Measurements from ENCODE around the gene SETD5. TPM values are rescaled to one million over a fixed set of nuclear protein-coding genes. Genes with fewer than 3 reads are reported as not detected.
A peak's percentile ranks its signal among the peaks of the same experiment; 100 is the strongest.

The SETD5 gene
- polyA plus RNA-seq, 2 of the 4 experiments (the other 2 are of a cell fraction), result 41.7 to 92.3 TPM

- ATAC-seq, result peak; percentile 72 to 88
- peak overlapping the region; percentile 94 for H3K4me2 ChIP-seq
- 2% methylated on average over 32 of the region's 71 CpGs for WGBS (ENCODE audit: missing lambda C conversion rate)
- peak overlapping the region; percentile 99 to 100 for H3K27ac ChIP-seq
- ChIA-PET POLR2A (interaction anchor here (0.5 to 4.5 kb wide), 28 partner anchors 8 to 656 kb away, joined by 3 to 62 read pairs (median 4); partner anchors contain the start of gene THUMPD3), CTCF (interaction anchor here (0.9 to 1.7 kb wide), 2 partner anchors 28 to 43 kb away, joined by 4 to 5 read pairs; no protein-coding TSS in a partner anchor)
- FAIRE-seq, result no peak
- H3K4me3 ChIP-seq, result peak overlapping the region; percentile 84
- H3K4me1 ChIP-seq, result peaks cover 56% of the 10 kb centered on the region
- DNase-seq (ENCODE audit: low read depth in 1 of 2, low spot score in 1 of 2), result peak; percentile 88 to 99
- no peaks in the 10 kb centered on the region for H3K9me3 ChIP-seq
- TF ChIP-seq GATA3 (IDR thresholded peaks at IDR 0.05; ENCODE audit: borderline replicate concordance) (peak; percentile 53; the same call in 1 of the 2 replicates), ESRRA (IDR thresholded peaks at IDR 0.05; ENCODE audit: borderline replicate concordance, low read length) (no peak), FOXS1 (CRISPR knock-in tag; IDR thresholded peaks at IDR 0.05) (no peak; the same call in 1 of the 2 replicates), CHD4 (IDR thresholded peaks at IDR 0.05; ENCODE audit: borderline replicate concordance) (no peak), ZNF302 (CRISPR knock-in tag; IDR thresholded peaks at IDR 0.05) (no peak), HDAC2 (IDR thresholded peaks at IDR 0.05) (no peak), JUNB (IDR thresholded peaks at IDR 0.05) (no peak), HOXA7 (CRISPR knock-in tag; IDR thresholded peaks at IDR 0.05) (peak; percentile 99), KDM5A (IDR thresholded peaks at IDR 0.05) (no peak), RARB (CRISPR knock-in tag; IDR thresholded peaks at IDR 0.05) (peak; percentile 98), POLR2A (IDR thresholded peaks at IDR 0.05; ENCODE audit: low read length) (peak; percentile 7), NFE2L2 (conservative IDR thresholded peaks at IDR 0.05; ENCODE audit: low read length) (no peak), ELK1 (IDR thresholded peaks at IDR 0.05; ENCODE audit: low read depth, low read length) (no peak), CHD2 (IDR thresholded peaks at IDR 0.05; ENCODE audit: low read length, partially characterized antibody) (peak; percentile 91), CBX2 (IDR thresholded peaks at IDR 0.05; ENCODE audit: borderline replicate concordance, low read depth) (no peak), EHF (CRISPR knock-in tag; IDR thresholded peaks at IDR 0.05) (peak; percentile 85), MAZ (IDR thresholded peaks at IDR 0.05; ENCODE audit: borderline replicate concordance, low read depth, low read length) (0 out of 2 replicates have a peak, but pooled peaks have one; percentile 34), SMC3 (IDR thresholded peaks at IDR 0.05) (no peak), EHMT2 (IDR thresholded peaks at IDR 0.05; ENCODE audit: low read depth) (no peak), CEBPB (IDR thresholded peaks at IDR 0.05) (no peak), POLR2AphosphoS2 (conservative IDR thresholded peaks at IDR 0.05; ENCODE audit: low read length) (no peak; the same call in 1 of the 2 replicates), EP300 (IDR thresholded peaks at IDR 0.05) (no peak), CBX8 (IDR thresholded peaks at IDR 0.05) (no peak), RCOR1 (IDR thresholded peaks at IDR 0.05; ENCODE audit: low read depth, low read length) (no peak), ZFP36 (IDR thresholded peaks at IDR 0.05; ENCODE audit: borderline replicate concordance, partially characterized antibody) (no peak), E2F6 (IDR thresholded peaks at IDR 0.05; ENCODE audit: borderline replicate concordance, low read depth) (peak; percentile 94), BHLHE40 (IDR thresholded peaks at IDR 0.05; ENCODE audit: low read depth, low read length) (peak; percentile 75), JUN (IDR thresholded peaks at IDR 0.05) (peak in 1 of 2 experiments; percentile 18; a peak in 2 of 5 replicates), MYC (IDR thresholded peaks at IDR 0.05; ENCODE audit: borderline replicate concordance, low read length) (peak; percentile 84), TFCP2L1 (CRISPR knock-in tag; IDR thresholded peaks at IDR 0.05) (peak; percentile 99)
- TF ChIP-seq, protein P1, sequence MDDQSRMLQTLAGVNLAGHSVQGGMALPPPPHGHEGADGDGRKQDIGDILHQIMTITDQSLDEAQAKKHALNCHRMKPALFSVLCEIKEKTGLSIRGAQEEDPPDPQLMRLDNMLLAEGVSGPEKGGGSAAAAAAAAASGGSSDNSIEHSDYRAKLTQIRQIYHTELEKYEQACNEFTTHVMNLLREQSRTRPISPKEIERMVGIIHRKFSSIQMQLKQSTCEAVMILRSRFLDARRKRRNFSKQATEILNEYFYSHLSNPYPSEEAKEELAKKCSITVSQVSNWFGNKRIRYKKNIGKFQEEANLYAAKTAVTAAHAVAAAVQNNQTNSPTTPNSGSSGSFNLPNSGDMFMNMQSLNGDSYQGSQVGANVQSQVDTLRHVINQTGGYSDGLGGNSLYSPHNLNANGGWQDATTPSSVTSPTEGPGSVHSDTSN (IDR thresholded peaks at IDR 0.05), result peak; percentile 92
- TF ChIP-seq, protein P2, sequence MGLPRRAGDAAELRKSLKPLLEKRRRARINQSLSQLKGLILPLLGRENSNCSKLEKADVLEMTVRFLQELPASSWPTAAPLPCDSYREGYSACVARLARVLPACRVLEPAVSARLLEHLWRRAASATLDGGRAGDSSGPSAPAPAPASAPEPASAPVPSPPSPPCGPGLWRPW (IDR thresholded peaks at IDR 0.05), result no peak
- TF ChIP-seq, protein P3, sequence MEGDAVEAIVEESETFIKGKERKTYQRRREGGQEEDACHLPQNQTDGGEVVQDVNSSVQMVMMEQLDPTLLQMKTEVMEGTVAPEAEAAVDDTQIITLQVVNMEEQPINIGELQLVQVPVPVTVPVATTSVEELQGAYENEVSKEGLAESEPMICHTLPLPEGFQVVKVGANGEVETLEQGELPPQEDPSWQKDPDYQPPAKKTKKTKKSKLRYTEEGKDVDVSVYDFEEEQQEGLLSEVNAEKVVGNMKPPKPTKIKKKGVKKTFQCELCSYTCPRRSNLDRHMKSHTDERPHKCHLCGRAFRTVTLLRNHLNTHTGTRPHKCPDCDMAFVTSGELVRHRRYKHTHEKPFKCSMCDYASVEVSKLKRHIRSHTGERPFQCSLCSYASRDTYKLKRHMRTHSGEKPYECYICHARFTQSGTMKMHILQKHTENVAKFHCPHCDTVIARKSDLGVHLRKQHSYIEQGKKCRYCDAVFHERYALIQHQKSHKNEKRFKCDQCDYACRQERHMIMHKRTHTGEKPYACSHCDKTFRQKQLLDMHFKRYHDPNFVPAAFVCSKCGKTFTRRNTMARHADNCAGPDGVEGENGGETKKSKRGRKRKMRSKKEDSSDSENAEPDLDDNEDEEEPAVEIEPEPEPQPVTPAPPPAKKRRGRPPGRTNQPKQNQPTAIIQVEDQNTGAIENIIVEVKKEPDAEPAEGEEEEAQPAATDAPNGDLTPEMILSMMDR (IDR thresholded peaks at IDR 0.05), result no peak
- TF ChIP-seq, protein P4, sequence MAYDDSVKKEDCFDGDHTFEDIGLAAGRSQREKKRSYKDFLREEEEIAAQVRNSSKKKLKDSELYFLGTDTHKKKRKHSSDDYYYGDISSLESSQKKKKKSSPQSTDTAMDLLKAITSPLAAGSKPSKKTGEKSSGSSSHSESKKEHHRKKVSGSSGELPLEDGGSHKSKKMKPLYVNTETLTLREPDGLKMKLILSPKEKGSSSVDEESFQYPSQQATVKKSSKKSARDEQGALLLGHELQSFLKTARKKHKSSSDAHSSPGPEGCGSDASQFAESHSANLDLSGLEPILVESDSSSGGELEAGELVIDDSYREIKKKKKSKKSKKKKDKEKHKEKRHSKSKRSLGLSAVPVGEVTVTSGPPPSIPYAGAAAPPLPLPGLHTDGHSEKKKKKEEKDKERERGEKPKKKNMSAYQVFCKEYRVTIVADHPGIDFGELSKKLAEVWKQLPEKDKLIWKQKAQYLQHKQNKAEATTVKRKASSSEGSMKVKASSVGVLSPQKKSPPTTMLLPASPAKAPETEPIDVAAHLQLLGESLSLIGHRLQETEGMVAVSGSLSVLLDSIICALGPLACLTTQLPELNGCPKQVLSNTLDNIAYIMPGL (CRISPR knock-in tag; IDR thresholded peaks at IDR 0.05; ENCODE audit: borderline replicate concordance), result peak; percentile 52; the same call in 1 of the 2 replicates
- TF ChIP-seq, protein P5, sequence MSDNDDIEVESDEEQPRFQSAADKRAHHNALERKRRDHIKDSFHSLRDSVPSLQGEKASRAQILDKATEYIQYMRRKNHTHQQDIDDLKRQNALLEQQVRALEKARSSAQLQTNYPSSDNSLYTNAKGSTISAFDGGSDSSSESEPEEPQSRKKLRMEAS (IDR thresholded peaks at IDR 0.05), result peak; percentile 61
Observed at GRCh38 chr3:9396632-9397331, 633 bp upstream of the SETD5 start.

All from A549 (cell line).